Activated T-helper 1 cell treated with Interleukin-2 at 50 U/mL for 16 hours (primary cell): ENCODE data around the gene SLC44A1.

Experiments
- DNase-seq: peaks from one replicate; pipeline ENCODE4 v3.0.0-alpha.2; 2020; ENCODE audit warnings: low read depth

Gene SLC44A1

DNA sequence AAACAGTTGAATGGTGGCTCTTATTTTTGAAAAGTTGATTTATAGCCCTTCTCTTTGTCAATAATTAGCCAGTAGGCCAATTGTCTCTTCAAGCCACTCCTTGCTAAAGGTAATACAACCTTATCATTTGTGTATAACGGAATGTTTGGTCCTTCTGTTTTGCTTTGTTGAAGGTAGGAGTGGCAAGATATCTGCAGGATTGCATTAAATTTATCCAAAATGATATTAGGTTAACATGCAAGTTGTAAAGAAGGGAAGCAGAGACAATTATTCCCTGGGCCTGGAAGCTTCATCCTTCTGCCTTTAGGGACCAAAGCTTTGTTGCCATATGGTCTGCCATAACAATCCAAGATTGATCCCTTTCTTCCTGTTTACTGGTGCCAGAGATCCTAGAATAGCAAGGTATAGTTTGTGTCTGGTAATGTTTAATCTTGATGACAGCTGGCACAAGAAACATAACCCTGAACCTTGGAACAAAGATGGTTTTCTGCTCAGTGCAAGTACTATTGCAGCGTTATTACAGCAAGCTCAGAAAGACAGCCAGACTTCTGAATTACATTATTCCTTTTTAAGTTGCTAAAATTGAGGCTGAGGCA is 187.9 kb downstream of the SLC44A1 start:
- no peak for DNase-seq

DNA sequence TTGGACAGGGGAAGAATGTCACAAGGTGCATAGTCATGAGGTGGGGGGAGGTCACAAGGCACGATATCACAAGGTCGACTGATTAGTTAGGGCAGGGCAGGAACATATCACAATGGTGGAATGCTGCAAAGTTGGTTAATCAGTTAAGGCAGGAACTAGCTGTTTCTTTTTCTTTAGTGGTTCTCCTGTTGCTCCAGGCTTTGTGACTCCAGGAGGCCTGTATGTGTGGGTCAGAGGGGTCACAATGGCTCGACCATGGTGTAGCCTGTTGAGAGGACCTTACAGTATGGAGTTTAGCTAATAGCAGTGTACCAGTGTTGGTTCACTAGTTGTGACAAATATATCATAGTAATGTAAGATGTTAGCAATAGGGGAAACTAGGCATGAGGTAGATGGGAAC is 191.0 kb downstream of the SLC44A1 start:
- no peak for DNase-seq

DNA sequence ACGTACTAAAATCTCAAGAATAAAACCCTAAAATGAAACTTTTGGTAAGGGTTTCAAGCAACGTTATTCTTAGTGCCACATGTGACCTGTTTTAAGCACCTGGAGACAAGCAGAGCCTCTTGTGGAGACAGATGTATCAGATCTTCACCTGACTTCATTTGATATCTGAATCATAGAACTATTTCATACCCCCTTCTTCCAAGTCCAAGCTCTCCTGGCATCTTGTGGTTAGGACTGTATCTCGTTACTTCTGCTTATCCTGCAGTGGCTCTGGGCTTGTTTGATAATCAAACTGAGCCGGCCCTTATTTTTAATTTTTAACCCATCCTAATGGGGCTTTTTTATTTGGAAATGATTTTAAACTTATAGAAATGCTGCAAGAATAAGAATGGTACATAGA is 192.3 kb downstream of the SLC44A1 start:
- no peak for DNase-seq

DNA sequence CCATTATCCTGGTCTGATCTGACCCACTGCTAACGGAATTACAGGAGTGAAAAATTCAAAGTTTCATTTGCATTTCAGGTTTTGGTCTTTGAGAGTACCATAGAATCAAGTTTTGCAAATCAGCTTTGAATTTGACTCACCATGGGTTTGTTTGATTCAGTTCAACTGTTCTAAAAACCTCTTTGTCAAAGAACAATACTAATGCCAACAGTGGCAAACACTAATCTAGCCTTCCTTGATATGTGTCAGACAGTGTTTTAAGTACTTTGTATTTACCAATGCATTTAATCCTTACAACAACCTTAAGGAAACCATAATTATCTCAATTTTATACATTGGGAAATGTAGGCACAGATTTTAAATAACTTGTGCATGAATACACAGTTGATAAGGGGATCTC is 193.3 kb downstream of the SLC44A1 start:
- DNase-seq = no peak

DNA sequence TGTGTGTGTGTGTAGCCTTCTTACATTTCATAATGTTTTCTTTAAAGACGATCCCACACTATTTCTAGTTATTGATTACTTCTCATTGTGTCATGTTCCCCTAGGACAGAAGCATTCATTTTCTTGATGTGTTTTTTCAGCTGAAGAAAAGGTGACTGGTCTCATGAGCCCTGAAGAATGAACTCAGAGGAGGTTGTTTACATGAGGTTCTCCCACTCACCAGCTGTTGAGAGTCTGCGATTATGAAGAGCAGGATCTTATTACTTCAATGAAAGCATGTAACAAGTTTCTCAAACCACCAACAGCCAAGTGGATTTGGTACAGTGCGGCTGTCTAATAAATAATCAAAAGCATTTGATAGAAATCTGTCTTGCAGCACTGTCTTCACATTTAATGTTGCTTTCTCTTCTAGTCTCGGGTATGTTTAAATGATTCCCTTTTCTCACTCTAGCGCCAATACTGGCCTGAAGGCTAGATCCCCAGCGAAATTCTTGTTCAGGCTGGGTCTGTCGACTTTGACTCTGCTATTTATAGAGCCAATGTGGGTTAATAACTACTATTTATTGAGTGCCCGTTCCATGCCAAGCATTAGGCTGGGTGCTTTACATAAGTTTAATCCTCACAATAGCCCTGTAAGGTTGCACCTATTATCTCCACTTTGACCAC is 193.8 kb downstream of the SLC44A1 start:
- DNase-seq = no peak

DNA sequence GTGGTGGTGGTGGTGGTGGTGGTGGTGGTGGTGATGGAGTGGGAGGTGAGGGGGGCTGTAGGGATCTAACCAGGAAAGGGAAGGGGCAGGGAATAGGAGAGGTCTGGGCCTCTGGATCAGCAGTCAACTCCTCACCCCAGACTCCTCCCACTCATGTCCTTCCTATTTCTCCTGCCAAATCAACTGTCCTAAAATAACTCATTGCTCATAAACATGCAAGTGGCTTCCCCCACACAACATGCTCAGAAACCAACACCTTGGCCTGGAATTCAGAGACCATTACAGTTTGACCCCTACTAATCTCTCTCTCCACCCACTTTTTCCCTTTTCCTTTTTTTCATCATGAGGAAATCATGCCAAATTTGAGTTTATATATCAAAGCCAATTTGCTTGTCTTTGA is 195.0 kb downstream of the SLC44A1 start:
- no peak for DNase-seq

DNA sequence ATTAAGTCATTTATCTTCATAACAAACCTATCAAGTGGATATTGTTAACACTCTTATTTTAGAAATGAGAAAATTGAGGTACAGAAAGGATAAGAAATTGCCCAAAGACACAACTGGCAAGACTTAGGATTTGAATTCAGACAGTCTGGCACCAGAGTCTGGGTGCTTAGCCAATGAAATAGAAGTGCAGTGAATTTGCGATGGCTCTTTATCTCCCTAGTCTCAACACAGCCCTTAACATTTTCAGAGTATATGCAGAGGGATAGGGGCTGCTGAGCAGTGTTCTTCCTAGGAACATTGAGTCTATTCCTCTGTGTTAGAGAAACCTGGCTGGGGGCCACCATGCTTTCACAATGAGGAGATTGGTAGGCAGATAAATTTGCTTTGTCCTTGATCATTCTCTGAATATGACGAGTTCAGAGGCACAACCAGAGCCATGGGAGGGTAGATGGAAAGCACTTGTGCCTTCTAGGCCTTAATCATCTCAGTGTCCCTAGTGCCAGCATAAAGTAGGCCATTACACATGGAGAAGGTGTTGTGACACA is 197.2 kb downstream of the SLC44A1 start:
- no peak for DNase-seq

DNA sequence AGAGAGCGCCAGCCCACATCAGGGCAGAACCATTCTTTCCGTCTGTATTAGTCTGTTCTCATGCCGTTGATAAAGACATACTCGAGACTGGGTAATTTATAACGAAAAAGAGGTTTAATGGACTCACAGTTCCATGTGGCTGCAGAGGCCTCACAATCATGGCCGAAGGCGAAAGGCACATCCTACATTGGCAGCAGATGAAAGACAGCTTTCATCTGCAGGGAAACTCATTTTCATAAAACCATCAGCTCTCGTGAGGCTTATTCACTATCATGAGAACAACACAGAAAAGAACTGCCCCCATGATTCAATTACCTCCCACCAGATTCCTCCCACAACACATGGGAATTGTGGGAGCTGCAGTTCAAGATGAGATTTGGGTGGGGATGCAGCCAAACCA is 198.7 kb downstream of the SLC44A1 start:
- no peak for DNase-seq

DNA sequence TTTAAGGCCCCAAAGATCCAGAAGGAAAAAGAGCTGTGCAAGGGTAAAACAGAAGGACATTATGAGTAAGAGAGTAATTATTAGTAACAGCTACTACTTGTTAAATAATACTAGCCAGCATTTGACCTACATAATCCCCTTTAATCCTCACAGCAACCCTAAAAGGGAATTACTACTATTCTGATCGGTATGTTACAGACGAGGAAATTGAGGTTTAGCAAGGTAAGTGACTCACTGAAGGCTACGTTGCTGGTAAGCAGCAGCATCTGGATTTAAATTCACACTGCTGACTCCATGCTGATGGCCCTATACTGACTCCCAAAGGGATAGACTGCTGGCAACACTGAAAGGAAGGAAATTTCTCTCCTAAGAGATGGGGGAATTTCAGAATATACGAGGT is 199.7 kb downstream of the SLC44A1 start:
- no peak for DNase-seq

DNA sequence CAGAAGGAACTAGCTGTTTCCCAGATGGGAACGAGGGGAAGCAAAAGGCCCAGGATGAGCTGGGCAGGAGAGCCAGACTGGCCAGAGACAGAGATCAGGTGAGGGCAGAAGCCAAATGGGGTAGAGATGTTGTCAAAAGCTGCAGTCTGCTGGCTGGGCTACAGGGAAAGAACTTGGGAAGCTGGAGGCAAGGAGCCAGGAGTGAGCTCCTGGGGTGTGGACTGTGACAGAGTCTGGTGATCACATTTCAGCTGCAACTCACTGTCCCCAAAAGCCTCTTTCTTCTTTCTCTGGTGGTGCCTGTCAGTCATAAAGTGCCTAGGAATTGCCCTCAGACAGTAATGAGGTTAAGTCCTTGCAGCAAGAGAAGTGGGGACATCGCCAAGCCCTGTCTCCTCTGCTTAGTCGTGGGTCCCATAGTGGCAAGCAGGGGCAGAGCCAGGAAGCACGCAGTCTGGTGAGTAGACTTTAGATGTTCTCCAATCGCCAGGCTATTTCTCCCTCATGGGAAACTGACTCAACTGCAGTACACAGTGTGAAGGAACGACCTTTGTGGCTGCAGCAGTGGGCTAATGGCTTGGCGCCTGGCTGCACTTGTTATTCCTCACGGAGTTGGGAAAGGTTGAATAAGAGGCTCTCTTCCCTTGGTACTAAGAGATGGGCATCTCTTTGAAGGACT is 200.9 kb downstream of the SLC44A1 start:
- DNase-seq = no peak

DNA sequence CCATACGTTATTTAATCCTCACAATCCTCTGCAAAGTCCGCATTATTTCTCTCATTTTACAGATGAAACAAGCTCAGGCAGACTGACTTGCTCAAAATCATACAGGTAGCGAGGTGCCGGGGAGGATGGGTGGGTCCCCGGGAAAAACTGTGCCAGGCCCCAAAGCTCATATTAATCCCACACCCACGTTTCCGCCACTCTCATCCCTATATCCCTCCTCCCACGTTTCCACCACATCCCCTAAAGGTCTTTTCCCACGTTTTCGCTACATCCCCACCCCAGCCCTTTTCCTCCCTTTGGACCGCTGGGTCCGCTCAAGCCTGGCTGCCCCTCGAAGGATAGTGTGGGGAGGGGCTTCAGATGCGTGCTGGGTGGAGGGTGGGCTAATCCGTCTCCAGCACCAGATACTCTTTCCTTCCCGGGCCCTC is 202.9 kb downstream of the SLC44A1 start:
- no peak for DNase-seq

DNA sequence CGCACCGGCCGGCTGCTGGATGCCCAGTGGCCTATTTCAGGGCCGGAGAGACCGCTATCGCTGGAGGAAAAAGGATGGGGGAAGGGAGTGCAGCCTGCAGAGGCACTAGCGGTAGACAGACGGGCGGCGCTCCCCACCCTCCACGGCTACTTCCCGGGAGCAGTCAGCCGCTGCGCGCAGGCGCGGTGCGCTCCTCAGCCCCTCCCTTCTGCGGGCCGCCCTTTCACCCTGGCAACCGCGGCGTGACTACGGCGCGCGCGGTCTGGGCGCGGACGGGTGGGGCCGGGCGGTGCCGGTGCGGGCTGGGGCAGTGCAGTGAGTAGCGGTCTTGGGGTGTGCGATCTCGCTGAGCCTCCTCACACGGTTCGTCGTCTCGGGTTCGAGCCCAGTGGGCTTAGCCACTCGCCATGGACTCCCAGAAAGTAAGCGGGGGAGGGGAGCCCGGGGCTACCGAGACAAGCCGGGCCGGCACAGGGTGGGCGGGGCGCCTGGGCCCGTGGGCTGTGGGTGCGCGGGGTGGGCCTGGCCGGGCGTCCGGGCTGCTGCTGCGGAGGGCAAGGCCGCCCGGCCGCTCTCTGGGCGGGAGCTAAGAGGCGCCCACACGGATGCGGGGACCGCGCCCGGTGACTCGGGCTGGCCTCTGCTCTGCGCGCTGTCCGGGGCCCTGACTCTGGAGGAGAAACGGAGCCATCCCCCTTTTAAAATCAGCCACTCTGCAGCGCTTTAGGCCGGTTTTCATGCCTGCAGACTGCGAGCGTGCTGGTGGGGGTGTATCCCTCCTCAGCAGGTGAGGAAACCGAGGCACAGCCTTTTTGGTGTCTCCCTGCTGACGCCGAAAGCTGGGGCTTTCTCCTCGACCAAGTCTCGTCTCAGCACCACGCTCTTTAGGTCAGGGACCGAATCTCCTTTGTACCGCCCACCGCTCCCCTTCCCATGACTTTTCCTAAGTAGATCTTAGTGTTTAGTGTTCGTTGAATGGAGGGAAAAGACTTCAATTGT is 203.7 kb downstream of the SLC44A1 start, which contains the start of gene FSD1L:
TSS of gene FSD1L (plus strand) at position 221 of the 999 bp plus-strand sequence. CDS start at position 408, 187 bp downstream.
- DNase-seq = peak; percentile 65

DNA sequence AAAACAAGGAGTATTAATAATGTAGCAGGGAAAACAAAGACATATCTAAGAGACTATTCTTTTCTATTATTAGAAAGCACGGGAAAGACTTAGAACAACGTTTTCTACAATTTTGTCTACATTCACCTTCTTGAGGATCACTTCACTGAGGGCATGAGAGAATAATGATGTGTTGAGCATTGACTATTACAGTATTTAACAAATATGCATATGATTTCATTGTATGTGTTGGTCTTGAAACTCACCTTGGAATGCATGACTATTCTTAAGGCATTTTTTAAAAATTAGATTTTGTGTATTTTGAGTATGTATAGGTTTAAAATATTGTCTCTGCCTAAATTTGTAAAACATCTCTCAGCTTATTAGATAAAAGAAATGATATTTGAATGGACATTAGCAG is 204.6 kb downstream of the SLC44A1 start:
- no peak for DNase-seq

DNA sequence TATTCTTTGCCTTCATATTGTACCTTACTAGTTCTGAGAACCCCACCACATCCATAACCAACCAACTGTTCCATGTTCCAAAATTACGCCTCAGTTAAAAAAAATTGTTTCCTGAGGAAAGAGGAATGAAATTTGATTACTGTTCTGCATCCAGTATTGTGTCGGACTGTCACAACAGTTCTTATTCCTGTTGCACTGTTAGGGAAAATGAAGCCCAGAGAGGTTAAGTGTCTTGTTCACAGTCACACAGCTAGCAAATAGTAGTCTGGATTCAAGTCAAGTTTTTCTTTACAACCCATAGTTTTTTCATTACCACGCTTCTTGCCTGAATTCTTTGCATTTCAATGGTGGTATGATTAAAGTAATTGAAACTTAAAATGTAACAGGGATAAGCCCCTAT is 207.7 kb downstream of the SLC44A1 start:
- DNase-seq = no peak

DNA sequence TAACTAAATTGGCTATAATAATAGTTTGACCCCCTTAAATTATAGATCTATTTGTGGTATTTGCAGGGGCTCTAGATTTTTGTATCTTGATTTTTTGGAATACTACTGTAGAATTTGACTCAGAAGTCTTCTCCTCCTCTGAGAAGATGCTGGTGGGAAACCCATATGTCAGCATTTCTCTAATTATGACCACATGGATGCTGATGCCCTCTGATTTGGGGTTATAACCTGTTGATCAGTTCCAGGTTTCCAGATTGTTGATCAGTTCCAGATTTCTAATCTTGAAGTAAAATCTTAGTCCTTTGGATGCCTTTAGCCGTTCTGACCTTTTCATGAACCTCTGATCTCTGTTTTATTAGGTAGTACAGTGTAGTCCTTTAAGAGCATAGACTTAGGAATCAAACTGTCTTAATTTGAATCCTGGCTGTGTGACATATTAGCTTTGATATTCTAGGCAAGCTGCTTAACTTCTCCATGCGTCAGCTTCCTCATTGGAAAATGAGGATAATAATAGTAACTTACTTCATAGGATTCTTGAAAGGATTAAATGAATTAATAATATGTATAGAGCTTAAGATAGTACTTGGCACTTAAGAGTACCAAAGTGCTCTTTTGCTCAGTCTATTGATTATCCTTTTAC is 211.5 kb downstream of the SLC44A1 start:
- no peak for DNase-seq

DNA sequence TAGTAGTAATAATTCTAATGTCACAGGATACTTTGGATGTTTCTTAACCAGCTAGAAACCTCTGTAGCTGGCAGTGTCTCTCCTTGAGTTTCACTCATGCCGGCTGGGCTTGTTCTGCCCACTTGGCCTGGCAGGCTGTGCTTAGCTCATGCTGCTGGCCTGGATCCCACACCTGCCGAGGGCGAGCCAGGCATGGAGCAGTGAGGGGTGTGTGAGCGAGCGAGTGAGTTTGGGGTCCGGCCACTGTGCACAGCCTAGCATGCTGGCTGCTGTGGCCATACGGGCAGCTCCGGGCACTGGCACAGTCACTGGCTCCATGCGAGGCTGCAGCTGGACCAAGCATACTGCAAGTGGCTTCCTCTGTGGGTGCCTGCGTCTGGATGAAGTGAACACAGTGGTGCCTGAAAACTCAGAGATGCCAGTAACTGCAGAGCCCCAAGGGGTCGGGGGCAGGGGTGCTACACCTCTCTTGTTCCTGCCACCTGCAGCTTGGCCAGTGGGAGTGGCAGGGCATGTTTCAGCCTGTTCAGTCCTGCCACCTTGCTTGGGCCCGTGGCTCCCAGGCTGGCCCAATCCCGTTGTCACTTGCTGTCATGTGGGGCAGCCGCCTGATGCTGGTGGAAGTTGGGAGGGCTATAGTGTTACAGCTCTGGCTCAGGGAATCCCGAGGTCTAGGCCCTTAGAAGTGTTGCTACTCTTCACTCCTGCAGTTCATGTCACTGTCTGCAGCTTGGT is 213.3 kb downstream of the SLC44A1 start:
- no peak for DNase-seq

DNA sequence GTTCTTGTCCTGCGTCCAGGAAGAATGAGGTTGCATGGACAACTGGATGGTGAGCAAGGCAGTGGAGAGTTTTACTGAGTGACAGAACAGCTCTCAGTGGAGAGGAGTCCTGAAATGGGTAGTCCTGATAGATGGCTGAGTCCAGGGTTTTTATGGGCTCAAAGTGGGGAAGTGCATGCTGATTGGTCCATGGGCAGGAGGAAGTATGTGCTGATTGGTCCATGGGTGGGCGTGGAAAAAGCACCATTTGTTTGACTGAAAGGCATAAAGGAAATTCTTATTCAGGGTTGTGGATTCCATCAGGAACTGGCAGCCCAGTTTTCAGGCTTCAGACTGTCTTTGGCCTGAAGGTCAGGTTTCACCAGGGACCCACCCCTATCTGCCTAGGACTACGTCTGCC is 214.0 kb downstream of the SLC44A1 start:
- no peak for DNase-seq

DNA sequence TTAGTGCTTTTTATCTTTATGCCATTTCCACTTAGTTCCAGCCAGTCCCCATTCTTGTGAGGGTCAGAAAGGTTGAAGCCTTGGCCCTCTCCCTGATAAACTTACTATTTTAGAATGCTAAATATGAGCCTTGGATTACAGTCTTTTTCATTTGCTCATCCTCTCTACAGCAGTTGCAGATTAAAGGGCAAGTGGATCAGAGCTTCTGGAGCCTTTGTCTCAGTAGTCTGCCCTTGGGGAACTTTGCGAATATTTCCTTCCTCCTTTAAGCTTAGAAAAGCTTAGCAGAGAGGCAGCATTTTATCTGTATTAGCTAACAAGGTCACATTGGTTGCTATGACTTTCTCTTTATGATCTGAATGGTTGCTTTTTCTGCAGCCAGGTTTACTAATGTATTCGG is 214.9 kb downstream of the SLC44A1 start:
- no peak for DNase-seq

DNA sequence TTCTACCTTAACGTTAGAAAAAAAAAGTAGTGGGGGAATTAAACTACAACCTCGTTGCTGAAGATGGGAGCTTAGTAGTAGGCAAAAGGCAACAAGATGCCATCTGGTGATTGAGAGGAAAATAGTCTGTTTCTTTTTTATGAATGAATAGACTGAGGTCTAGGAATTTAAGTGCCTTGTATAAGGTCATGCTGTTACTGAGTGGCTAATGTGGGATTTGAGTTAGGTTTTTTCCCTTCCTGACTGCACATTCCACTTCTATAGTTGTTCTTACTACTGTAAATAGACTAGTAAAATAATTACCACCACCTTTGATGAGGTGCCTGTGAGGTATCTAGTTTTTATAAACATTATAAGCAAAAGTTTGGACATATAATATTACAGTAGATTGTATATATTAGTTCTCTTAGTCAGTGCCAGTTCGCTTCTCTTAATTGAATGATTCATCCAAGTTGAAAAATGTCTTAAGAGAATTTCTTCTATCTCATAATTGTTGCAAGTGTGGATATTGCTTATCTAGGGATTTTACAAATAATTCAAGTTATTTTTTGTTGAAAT is 222.5 kb downstream of the SLC44A1 start:
- no peak for DNase-seq

DNA sequence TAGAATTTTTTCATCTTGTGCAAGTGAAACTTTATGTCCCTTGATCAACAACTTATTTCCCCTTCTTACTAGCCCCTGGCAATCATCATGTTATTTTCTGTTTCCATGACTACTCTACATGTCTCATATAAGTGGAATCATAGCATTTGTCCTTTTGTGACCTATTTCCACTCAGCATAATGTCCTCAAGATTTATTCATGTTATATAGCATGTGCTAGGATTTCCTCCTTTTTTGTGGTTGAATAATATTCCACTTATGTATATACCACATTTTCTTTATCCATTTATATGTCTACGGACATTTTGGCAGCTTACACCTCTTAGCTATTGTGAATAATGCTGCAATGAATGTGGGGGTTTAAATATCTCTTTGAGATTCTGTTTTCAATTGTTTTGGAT is 224.4 kb downstream of the SLC44A1 start:
- no peak for DNase-seq
